ENCODE measurements around the gene PRADC1. TPM values are rescaled to one million over a fixed set of nuclear protein-coding genes. Genes with fewer than 3 reads are reported as not detected.

The PRADC1 gene
- total RNA-seq, 1 experiment from 2014 or later: 8.6 TPM

DNA sequence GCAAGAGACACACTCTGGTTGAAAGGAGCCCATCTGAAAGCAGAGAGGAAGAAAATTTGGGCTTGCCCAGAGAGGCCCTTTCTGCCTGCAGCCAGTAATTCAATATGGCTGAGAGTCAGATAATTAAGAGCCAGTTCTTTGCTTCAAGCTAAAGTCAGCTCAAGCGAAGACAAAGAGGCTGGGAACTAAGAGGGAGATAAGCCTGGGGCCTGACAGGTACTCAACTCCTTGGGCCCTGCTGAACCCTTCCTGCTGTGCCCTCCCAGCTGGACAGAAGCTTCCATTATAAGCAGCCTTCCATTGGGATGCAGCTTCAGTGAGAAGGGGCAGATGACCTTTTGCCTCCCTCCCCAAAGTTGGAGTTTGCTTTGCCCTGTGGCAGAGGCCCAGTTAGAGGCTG, 39.2 kb upstream of the PRADC1 start:
- Histone ChIP-seq H3K9me2 (ENCODE audit: insufficient read depth) (no peaks in the 10 kb centered on the region), H3K27ac (ENCODE audit: low read depth, low read length) (no peak overlapping the region), H3K27me3 (ENCODE audit: insufficient read depth, low read length) (no peaks in the 10 kb centered on the region), H3K9me3 (ENCODE audit: control insufficient read depth in 1 of 2, insufficient read depth in 1 of 2, low read depth in 1 of 2, low read length in 2 of 2) (no peaks in the 10 kb centered on the region), H3K36me3 (ENCODE audit: control insufficient read depth in 1 of 2, insufficient read depth in 2 of 2, low read length in 2 of 2) (peaks cover 3% of the 10 kb centered on the region in 2 experiments; a peak in 3 of 4 replicates), H3K4me3 (replicated peaks in 1 of 2; ENCODE audit: low read depth in 1 of 2, low read length in 2 of 2) (no peak overlapping the region), H3K9ac (ENCODE audit: low read length) (no peak overlapping the region), H3K4me1 (ENCODE audit: control insufficient read depth in 1 of 2, insufficient read depth in 2 of 2, low read length in 2 of 2) (peaks cover 8 to 27% of the 10 kb centered on the region in 2 experiments), H3K4me2 (ENCODE audit: low read length) (no peak overlapping the region), H3K79me2 (ENCODE audit: insufficient read depth, low read length) (peaks cover 33% of the 10 kb centered on the region), H2AFZ (ENCODE audit: low read depth, low read length, poor library complexity, severe bottlenecking) (no peak overlapping the region), H4K20me1 (ENCODE audit: insufficient read depth) (no peaks in the 10 kb centered on the region)
- ATAC-seq (no peak), DNase-seq (ENCODE audit: low read depth, low spot score) (no peak)
- TF ChIP-seq EGR1 (IDR thresholded peaks at IDR 0.05; ENCODE audit: low read depth): no peak
- TF ChIP-seq TCF7L2 (IDR thresholded peaks at IDR 0.05; ENCODE audit: borderline replicate concordance, extremely low read depth, insufficient read depth, insufficient read length): no peak
- TF ChIP-seq, protein P1, sequence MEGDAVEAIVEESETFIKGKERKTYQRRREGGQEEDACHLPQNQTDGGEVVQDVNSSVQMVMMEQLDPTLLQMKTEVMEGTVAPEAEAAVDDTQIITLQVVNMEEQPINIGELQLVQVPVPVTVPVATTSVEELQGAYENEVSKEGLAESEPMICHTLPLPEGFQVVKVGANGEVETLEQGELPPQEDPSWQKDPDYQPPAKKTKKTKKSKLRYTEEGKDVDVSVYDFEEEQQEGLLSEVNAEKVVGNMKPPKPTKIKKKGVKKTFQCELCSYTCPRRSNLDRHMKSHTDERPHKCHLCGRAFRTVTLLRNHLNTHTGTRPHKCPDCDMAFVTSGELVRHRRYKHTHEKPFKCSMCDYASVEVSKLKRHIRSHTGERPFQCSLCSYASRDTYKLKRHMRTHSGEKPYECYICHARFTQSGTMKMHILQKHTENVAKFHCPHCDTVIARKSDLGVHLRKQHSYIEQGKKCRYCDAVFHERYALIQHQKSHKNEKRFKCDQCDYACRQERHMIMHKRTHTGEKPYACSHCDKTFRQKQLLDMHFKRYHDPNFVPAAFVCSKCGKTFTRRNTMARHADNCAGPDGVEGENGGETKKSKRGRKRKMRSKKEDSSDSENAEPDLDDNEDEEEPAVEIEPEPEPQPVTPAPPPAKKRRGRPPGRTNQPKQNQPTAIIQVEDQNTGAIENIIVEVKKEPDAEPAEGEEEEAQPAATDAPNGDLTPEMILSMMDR (IDR thresholded peaks at IDR 0.05 in 2 of 3, conservative IDR thresholded peaks at IDR 0.05 in 1 of 3; ENCODE audit: borderline replicate concordance in 1 of 3, insufficient read depth in 1 of 3, low read depth in 2 of 3, low read length in 2 of 3): no peak
- TF ChIP-seq CBX3 (IDR thresholded peaks at IDR 0.05; ENCODE audit: low read depth): no peak
- TF ChIP-seq ELF1 (IDR thresholded peaks at IDR 0.05; ENCODE audit: borderline replicate concordance, low read depth): no peak
- TF ChIP-seq RAD21 (IDR thresholded peaks at IDR 0.05; ENCODE audit: low read depth): no peak
- no peak for TF ChIP-seq POLR2A (IDR thresholded peaks at IDR 0.05; ENCODE audit: borderline replicate concordance, extremely low read depth, insufficient read depth, insufficient read length)
- TF ChIP-seq EZH2 (IDR thresholded peaks at IDR 0.05): no peak
- no peak for TF ChIP-seq SIN3A (IDR thresholded peaks at IDR 0.05; ENCODE audit: low read depth)
- no peak for TF ChIP-seq FOSL1 (IDR thresholded peaks at IDR 0.05; ENCODE audit: low read depth)
- TF ChIP-seq, protein P2, sequence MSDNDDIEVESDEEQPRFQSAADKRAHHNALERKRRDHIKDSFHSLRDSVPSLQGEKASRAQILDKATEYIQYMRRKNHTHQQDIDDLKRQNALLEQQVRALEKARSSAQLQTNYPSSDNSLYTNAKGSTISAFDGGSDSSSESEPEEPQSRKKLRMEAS (IDR thresholded peaks at IDR 0.05): no peak
- no peak for TF ChIP-seq ZBTB33 (IDR thresholded peaks at IDR 0.05; ENCODE audit: extremely low read depth, insufficient replicate concordance, low read length)
- ChIA-PET CTCF (interaction anchor here (1.2 kb wide), 1 partner anchor 18 kb away, joined by 6 read pairs; no protein-coding TSS in a partner anchor), POLR2A (no interaction called here), RAD21 (ENCODE audit: low non-redundant PET in 1 of 2, low total read pairs in 2 of 2, uncharacterized antibody in 2 of 2, unreplicated experiment in 2 of 2) (no interaction called here)
- intact Hi-C loops (cut with micrococcal nuclease): no loop called here
- BruUV-seq (replicated peaks): no TSS peak

Data from HCT116 (cell line).